Neural crest cell (in vitro differentiated cells): ENCODE results near the gene DOC2B. TPM values are rescaled to one million over a fixed set of nuclear protein-coding genes. Genes with fewer than 3 reads are reported as not detected.

ENCODE experiments used
- DNase-seq: peaks from one replicate; pipeline ENCODE4 v3.0.0; 2021; ENCODE audit warnings: low read depth, mixed read lengths, low spot score
- H3K27ac Mint-ChIP-seq: one replicate; pipeline ENCODE4 v1.8.0; 2021; ENCODE audit warnings: mild to moderate bottlenecking, mixed read lengths; ENCODE audit not compliant: unreplicated experiment
- H3K27me3 Mint-ChIP-seq: 2 replicates; pipeline ENCODE4 v1.8.0; 2021; ENCODE audit warnings: low read depth, mild to moderate bottlenecking, mixed read lengths
- H3K36me3 Mint-ChIP-seq: 2 replicates; pipeline ENCODE4 v1.8.0; 2021; ENCODE audit warnings: low read depth, mild to moderate bottlenecking, mixed read lengths
- H3K4me1 Mint-ChIP-seq: 2 replicates; pipeline ENCODE4 v1.8.0; 2021; ENCODE audit warnings: mixed read lengths
- H3K4me3 Mint-ChIP-seq: one replicate; pipeline ENCODE4 v1.8.0; 2021; ENCODE audit warnings: mild to moderate bottlenecking, mixed read lengths
- H3K9me3 Mint-ChIP-seq: 2 replicates; pipeline ENCODE4 v1.8.0; 2021; ENCODE audit warnings: mixed read lengths
- total RNA-seq: library from RNA; stranded (reverse); gene quantifications from 2 replicates; pipeline ENCODE4 v1.2.1, GENCODE V29; 2021
- TF ChIP-seq, protein P1 (sequence below): fragments of 200-600 bp; sonication (generic); conservative IDR thresholded peaks from 2 replicates; pipeline ENCODE4 v1.5.0; 2021; ENCODE audit warnings: antibody characterized with exemption, mild to moderate bottlenecking

The DOC2B gene
- total RNA-seq, 1 donor from 2014 or later: 0.91 TPM

GRCh38 chr17:214881-215331, 33.5 kb upstream of the DOC2B start:
- Mint-ChIP-seq H3K36me3 (no peaks in the 10 kb centered on the region), H3K4me1 (no peaks in the 10 kb centered on the region), H3K27ac (peak overlapping the region; percentile 12), H3K9me3 (no peaks in the 10 kb centered on the region), H3K27me3 (no peaks in the 10 kb centered on the region), H3K4me3 (no peak overlapping the region)
- no peak for DNase-seq
- TF ChIP-seq, protein P1, sequence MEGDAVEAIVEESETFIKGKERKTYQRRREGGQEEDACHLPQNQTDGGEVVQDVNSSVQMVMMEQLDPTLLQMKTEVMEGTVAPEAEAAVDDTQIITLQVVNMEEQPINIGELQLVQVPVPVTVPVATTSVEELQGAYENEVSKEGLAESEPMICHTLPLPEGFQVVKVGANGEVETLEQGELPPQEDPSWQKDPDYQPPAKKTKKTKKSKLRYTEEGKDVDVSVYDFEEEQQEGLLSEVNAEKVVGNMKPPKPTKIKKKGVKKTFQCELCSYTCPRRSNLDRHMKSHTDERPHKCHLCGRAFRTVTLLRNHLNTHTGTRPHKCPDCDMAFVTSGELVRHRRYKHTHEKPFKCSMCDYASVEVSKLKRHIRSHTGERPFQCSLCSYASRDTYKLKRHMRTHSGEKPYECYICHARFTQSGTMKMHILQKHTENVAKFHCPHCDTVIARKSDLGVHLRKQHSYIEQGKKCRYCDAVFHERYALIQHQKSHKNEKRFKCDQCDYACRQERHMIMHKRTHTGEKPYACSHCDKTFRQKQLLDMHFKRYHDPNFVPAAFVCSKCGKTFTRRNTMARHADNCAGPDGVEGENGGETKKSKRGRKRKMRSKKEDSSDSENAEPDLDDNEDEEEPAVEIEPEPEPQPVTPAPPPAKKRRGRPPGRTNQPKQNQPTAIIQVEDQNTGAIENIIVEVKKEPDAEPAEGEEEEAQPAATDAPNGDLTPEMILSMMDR: no peak

DNA sequence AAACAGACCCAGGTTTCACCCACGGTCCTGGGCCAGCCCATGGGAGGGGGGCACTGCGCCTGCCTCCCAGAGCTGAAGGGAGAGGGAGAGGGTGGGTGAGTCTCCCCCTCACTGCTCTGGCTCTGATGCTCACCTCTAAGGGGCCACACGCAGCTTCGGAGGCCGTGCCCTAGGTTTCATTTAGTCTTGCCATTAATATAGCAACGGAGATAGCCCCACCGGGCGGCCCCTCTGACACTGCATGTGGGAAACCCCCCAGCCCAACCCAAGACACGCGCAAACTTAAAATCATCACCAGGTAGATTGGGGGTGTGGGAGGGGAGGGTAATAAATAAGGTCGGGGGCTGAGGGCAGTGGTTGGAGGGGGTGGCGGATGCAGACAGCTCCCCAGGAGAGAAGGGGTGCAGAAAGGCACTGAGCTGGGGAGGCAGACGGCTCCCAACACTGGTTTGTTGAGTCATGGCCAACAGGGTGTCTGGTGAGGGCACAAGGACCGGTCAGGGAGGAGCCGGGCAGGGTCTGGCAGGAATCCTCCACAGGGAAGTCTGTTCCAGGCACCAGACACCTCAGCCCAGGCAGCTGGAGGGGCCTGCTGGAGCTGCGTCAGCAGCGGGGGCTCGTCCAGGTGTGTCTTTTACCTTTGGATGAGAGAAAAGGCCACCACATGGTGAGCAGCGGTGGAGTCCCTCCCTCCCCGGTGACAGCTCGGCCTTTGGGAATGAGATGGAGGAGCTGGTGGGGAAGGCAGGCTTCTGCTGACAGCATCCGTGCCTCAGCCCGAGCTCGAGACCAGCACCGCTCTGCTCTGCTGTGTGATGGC, 32.0 kb upstream of the DOC2B start:
- Mint-ChIP-seq H3K9me3 (no peaks in the 10 kb centered on the region), H3K36me3 (no peaks in the 10 kb centered on the region), H3K4me1 (no peaks in the 10 kb centered on the region), H3K27ac (no peak overlapping the region), H3K27me3 (no peaks in the 10 kb centered on the region), H3K4me3 (no peak overlapping the region)
- DNase-seq: no peak
- TF ChIP-seq, protein P1: no peak

- TF ChIP-seq, protein P1: no peak
- no peak overlapping the region for H3K4me3 Mint-ChIP-seq
- H3K36me3 Mint-ChIP-seq: peaks cover 7% of the 10 kb centered on the region
- no peak for DNase-seq
- no peaks in the 10 kb centered on the region for H3K4me1 Mint-ChIP-seq
- H3K27me3 Mint-ChIP-seq: peaks cover 6% of the 10 kb centered on the region
- peaks cover 8% of the 10 kb centered on the region for H3K9me3 Mint-ChIP-seq
- no peak overlapping the region for H3K27ac Mint-ChIP-seq
Measured at GRCh38 chr17:210402-210801, 29.0 kb upstream of the DOC2B start.

DNA sequence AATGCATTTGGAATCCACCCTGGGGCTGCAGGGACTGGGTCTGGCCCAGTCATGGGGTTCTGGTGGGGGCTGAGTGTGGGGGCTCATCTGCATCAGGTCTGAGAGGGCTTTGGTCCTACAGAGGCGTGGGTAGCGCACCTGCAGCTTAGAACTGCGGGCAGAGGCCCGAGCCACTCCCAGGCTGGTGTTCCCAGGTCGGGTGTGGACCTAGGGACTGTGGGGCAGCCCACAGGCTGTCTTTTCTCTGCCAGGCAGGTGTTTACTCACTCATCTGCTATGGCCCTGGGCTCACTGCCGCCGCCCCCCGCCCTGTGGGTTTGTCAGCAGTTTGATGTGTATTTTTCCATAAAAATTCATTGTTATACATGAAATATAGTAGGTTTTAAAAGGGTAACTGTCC, 27.0 kb upstream of the DOC2B start:
- Mint-ChIP-seq H3K27me3 (peaks cover 6% of the 10 kb centered on the region), H3K36me3 (peaks cover 7% of the 10 kb centered on the region), H3K4me3 (no peak overlapping the region), H3K4me1 (no peaks in the 10 kb centered on the region), H3K27ac (no peak overlapping the region), H3K9me3 (peaks cover 8% of the 10 kb centered on the region)
- DNase-seq: no peak
- TF ChIP-seq, protein P1: no peak

DNA sequence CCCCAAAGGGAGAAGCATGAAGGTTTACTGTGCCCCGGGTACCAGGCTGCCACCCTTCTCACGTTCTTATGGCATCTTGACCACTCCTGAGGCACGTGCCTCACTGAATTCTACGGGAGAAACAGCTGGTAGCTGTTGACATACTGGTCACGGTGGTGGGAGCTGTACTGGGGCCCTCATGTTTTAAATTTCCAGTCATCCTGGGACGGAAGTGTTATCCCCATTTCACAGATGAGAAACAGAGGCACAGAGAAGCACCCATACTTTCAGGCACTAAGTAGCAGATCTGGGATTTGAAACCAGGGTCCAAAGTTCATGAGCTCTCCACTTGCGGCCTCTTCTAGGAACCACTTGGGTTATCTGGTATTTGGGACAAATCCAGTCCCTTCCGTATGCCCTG, 26.3 kb upstream of the DOC2B start:
- H3K4me1 Mint-ChIP-seq: no peaks in the 10 kb centered on the region
- H3K36me3 Mint-ChIP-seq: peaks cover 7% of the 10 kb centered on the region
- no peak overlapping the region for H3K4me3 Mint-ChIP-seq
- no peak overlapping the region for H3K27ac Mint-ChIP-seq
- TF ChIP-seq, protein P1: no peak
- H3K9me3 Mint-ChIP-seq: peaks cover 8% of the 10 kb centered on the region
- no peak for DNase-seq
- peaks cover 6% of the 10 kb centered on the region for H3K27me3 Mint-ChIP-seq
